Mesodermal cell (in vitro differentiated cells): ENCODE measurements around the gene LIPC.
A peak's percentile ranks its signal among the peaks of the same experiment; 100 is the strongest.

Source experiments
- H3K27ac ChIP-seq: 2 replicates; pipeline ENCODE4 v1.7.0; 2013; ENCODE audit warnings: mild to moderate bottlenecking, low read depth, low read length, moderate library complexity; ENCODE audit not compliant: severe bottlenecking
- H3K36me3 ChIP-seq: 2 replicates; pipeline ENCODE4 v1.7.1; 2013; ENCODE audit warnings: mild to moderate bottlenecking, low read length, moderate library complexity; ENCODE audit not compliant: control insufficient read depth, insufficient read depth
- H3K4me1 ChIP-seq: one replicate; pipeline ENCODE4 v1.7.1; 2013; ENCODE audit warnings: mild to moderate bottlenecking, low read length; ENCODE audit not compliant: insufficient read depth, control insufficient read depth, poor library complexity, severe bottlenecking
- H3K4me3 ChIP-seq: 2 replicates; pipeline ENCODE4 v1.7.0; 2013; ENCODE audit warnings: low read length, control low read depth, mild to moderate bottlenecking; ENCODE audit not compliant: insufficient read depth, poor library complexity, severe bottlenecking; ENCODE audit errors: extremely low read depth
- H3K9me3 ChIP-seq: 2 replicates; pipeline ENCODE4 v1.7.1; 2013; ENCODE audit warnings: mild to moderate bottlenecking, low read length, moderate library complexity; ENCODE audit not compliant: control insufficient read depth
- WGBS, 2 experiments: methylation state at CpG; one replicate each; pipeline ENCODE4 v1.1.5; 2013; ENCODE audit warnings: missing lambda C conversion rate in 2 of 2; ENCODE audit not compliant: insufficient coverage in 2 of 2; 5-methylcytosine and 5-hydroxymethylcytosine counted together

LIPC gene

DNA sequence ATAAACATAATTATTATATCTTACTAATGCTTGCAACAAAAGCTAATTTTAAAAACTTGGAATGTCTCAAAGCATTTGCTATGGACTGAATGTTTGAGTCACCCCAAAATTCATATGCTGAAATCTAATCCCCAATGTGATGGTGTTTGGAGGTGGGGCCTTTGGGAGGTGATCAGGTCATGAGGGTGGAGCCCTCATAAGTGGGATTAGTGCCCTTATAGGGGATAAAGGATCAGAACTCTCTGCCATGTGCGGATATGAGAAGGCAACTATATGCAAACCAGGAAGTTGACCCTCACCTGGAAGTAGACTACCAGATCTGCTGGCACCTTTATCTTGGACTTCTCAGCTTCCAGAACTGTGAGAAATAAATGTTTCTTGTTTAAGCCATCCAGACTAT, 137.7 kb downstream of the LIPC start:
- Histone ChIP-seq H3K4me3 (no peak overlapping the region), H3K9me3 (peaks cover 6% of the 10 kb centered on the region), H3K4me1 (no peaks in the 10 kb centered on the region), H3K27ac (no peak overlapping the region), H3K36me3 (no peaks in the 10 kb centered on the region)
- WGBS, 2 experiments = 100% methylated on average over 1 of the region's 1 CpG

DNA sequence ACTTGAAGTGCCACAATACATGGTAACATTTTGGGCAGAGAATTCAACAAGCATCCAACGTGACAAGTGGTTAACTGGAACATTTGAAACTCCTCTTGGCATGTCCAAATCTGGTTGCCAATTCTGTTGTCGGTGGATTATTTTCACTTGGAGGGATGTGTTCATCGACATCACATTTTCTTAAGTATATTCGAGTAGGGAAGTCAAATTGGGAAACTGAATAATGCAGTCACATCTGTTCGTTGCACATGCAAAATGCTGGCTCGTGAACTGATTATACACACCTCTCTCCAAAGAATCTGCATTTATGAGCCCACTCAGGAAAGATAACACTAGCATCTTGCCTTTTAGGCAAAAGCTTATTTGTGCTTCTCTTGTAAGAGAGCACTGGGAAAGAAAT, 139.7 kb downstream of the LIPC start:
- Histone ChIP-seq H3K36me3 (no peaks in the 10 kb centered on the region), H3K4me1 (no peaks in the 10 kb centered on the region), H3K4me3 (no peak overlapping the region), H3K9me3 (peaks cover 6% of the 10 kb centered on the region), H3K27ac (no peak overlapping the region)
- WGBS, 2 experiments = 84 to 98% methylated on average over 5 to 6 of the region's 6 CpGs

DNA sequence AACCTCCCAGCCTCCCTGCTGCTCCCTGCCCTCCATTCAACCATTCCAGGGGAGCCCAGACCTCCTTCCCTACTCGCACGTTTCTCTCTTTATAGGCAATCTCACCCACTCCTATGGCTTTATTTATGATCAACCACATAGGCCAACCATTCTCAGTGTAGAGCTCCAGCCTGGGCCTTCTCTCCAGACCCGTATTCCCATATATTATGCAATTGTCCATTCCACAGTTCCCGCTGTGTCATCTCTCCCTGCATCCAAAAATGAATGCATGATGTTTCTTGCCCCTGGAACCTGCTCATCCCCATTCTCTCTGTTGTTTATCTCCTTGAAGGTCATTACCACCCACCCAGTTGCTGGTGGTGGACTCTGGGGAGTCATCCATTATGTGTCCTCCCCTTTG, 140.7 kb downstream of the LIPC start:
- peaks cover 6% of the 10 kb centered on the region for H3K9me3 ChIP-seq
- no peak overlapping the region for H3K27ac ChIP-seq
- H3K4me1 ChIP-seq = no peaks in the 10 kb centered on the region
- WGBS, 2 experiments = 89% methylated on average over 4 of the region's 4 CpGs
- H3K4me3 ChIP-seq = no peak overlapping the region
- no peaks in the 10 kb centered on the region for H3K36me3 ChIP-seq

DNA sequence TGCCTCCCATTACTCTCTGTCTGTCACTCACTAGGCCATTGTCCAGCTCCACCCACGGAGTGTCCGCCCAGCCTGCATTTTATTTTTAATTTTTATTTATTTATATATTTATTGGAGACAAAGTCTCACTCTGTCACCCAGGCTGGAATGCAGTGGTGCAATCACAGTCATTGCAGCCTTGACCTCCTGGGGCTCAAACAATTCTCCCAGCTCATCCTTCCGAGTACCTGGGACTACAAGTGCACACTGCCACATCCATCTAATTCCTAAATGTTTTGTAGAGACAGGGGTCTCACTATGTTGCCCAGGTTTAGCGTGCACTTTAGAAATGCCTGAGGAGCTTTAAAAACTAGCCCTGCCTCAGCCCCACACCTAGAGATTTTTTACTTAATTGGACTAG, 141.5 kb downstream of the LIPC start:
- Histone ChIP-seq H3K9me3 (peaks cover 6% of the 10 kb centered on the region), H3K4me3 (no peak overlapping the region), H3K4me1 (no peaks in the 10 kb centered on the region), H3K27ac (no peak overlapping the region), H3K36me3 (no peaks in the 10 kb centered on the region)
- WGBS, 2 experiments = 79 to 100% methylated on average over 1 to 2 of the region's 4 CpGs

DNA sequence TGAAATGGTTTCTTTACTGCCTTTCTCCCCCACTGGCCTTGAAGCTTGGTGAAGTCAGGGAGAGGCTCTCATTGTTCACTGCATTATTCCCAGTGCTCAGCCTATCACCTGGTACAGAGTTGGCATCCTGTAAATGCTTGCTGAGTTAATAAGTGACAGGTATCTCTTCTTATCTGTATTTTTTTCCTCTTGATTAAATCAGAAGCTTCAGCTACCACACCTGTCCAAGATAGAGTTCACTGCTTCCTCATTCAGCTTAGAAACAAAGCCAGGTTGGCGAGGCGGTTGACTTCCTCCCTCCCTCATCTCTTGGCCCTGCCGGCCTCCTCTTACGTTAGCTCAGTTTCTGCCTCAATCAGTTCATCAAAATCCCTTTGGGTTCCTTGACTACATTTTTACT, 142.8 kb downstream of the LIPC start:
- no peaks in the 10 kb centered on the region for H3K36me3 ChIP-seq
- no peaks in the 10 kb centered on the region for H3K4me1 ChIP-seq
- H3K27ac ChIP-seq = no peak overlapping the region
- 93 to 96% methylated on average over 4 of the region's 4 CpGs for WGBS, 2 experiments
- peaks cover 2% of the 10 kb centered on the region for H3K9me3 ChIP-seq
- H3K4me3 ChIP-seq = no peak overlapping the region

DNA sequence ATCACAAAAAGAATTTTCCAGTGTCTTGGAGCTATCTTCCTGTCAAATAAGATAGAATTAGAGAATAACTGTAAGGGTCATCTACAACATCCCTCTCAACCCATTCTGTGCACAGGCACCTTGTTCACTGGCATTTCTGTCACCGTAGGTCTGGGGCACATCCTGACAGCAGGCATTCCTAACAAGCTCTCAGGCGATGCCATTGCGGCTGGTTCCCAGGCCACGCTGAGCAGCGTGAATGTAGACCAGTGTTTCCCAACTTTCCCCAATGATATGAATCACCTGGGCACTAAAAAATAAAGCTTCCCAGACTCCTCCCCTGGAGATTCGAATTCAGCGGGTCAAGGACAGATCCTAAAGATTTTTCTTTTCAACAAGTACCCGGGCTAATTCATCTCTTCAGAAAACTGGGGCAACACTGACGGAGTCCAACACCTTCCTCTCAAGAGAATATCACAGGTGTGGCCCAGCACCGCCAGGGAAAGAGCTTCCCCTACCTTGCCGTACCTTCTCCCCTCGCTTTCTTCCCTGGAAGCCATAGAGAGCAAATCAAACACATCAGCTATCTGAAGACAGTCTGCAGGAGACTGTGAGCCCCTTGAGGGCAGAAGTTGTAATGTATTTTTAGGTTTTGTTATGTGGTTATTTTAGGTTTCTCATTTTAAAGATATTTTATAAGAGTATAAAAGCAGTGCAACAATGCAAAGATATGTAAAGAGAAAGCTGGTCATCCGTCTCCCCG, 143.4 kb downstream of the LIPC start:
- no peaks in the 10 kb centered on the region for H3K9me3 ChIP-seq
- no peaks in the 10 kb centered on the region for H3K4me1 ChIP-seq
- H3K4me3 ChIP-seq = no peak overlapping the region
- no peaks in the 10 kb centered on the region for H3K36me3 ChIP-seq
- no peak overlapping the region for H3K27ac ChIP-seq
- 92 to 94% methylated on average over 8 to 10 of the region's 14 CpGs for WGBS, 2 experiments

DNA sequence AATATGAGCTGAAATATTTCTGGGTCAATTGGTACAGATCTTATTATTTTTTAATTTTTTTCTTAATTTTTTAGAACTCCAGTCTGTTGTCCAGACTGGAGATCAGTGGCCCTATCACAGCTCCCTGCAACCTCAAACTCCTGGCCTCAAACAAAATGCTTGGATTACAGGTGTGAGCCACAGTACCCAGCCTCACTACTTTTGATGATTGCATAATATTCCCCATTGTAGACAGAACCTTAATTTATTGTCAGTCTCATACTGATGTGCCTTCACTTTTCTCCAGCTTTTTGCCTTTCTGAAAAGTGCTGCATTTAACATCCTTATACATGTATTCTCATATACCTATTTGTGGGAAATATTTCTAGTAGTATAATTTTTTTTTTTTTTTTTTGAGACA, 144.9 kb downstream of the LIPC start:
- Histone ChIP-seq H3K36me3 (no peaks in the 10 kb centered on the region), H3K4me1 (no peaks in the 10 kb centered on the region), H3K4me3 (no peak overlapping the region)

DNA sequence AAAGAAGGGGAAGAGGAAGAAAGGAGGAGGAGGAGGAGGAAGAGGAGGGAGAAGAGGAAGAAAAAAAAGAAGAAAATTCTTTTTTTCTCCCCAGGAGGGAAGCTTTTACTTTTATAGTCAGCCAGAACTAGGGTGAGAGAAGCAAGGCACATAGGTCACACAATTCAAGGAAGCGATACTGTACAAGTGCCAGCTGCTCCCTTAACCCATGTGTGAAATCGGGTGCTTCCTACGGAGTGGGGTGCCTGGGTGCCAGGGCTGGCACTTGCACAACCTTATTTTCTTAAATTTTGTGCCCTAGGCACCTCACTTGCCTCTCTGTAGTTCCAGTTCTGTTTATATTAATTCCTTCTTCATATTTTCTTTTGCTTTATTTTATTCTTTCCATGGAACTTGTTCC, 150.4 kb downstream of the LIPC start:
- WGBS, 2 experiments = 97 to 100% methylated on average over 3 of the region's 3 CpGs

More for the DNA sequence above, 144.9 kb downstream of the LIPC start:
- Histone ChIP-seq H3K27ac (no peak overlapping the region), H3K9me3 (no peaks in the 10 kb centered on the region)

DNA sequence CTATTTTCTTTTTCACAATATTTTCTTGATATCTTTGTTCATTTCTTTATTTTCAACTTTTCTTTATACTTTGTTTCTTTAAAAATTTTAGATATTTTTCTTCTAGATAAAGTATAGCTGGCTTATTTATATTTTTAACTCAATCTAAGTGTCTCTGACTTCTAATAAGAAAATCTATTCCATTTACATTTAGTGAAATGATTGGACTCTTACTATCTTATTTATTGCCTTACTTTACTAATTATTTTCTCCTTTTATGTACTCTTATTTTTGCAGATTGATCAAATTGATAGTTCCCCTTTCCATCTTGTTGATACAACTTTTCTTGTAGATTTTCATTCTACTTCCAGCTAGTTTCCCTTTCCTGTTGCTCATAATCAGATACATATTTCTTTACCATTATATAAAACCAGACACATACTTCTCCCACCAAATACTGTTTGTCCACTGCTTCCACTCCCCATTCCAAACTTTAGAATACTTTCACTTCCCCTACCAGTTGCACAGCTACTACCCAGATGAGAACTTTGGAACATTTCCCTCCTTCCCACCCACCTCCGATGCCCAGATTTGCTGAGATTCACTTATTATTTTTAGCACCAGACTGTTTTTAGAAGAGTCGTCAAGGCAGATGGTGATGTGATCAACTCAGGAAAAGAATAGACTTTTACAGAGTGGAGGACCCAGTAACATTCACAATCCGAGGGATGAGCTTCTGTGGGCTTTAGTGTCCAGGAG, 151.5 kb downstream of the LIPC start:
- Histone ChIP-seq H3K4me1 (peaks cover 7% of the 10 kb centered on the region), H3K4me3 (no peak overlapping the region), H3K27ac (no peak overlapping the region), H3K36me3 (no peaks in the 10 kb centered on the region), H3K9me3 (peaks cover 8% of the 10 kb centered on the region)
- WGBS, 2 experiments = 100% methylated on average over 1 to 2 of the region's 3 CpGs

More for the DNA sequence above, 150.4 kb downstream of the LIPC start:
- Histone ChIP-seq H3K36me3 (no peaks in the 10 kb centered on the region), H3K27ac (no peak overlapping the region), H3K4me3 (no peak overlapping the region), H3K9me3 (peaks cover 8% of the 10 kb centered on the region), H3K4me1 (peaks cover 7% of the 10 kb centered on the region)

DNA sequence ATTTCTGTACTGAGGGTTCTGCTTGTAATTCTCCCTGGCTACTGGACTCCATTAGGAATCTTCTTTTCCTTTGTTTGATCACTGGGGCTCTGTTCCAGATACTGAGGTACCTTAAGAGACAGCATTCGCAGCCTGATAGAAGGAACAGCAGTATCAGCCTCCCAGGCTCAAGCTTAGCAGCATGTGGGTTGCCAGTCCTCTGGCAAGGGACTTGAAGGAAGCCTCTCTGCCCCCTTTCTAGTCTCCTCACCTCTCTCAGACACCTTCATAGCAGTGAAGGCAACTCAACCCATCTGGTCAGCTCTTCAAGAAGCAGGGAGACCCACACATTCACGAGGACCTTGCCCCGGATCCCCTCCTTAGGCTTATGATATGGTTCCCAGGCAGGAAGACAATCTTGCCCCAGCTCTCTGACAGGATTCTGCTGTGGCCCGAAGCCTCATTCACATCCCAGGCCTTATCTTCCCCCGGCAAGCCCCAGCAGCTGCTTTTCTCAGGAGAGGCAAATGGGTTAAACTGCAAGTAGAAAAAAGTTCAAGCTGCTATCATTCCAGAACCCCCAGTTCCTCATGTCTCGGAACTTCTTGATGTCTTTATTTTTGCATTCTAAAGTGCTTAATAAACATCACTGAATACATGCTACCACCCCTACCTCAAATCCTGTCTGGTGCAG, 153.1 kb downstream of the LIPC start:
- H3K9me3 ChIP-seq = peaks cover 8% of the 10 kb centered on the region
- H3K4me3 ChIP-seq = no peak overlapping the region
- H3K36me3 ChIP-seq = no peaks in the 10 kb centered on the region
- H3K27ac ChIP-seq = peak overlapping the region; percentile 16
- H3K4me1 ChIP-seq = peaks cover 7% of the 10 kb centered on the region
- 75 to 98% methylated on average over 2 to 4 of the region's 6 CpGs for WGBS, 2 experiments
